HEK293 (cell line): ENCODE results near the gene FXYD1.

Experiments
- CTCF ChIA-PET: fragments of 350-600 bp; formaldehyde crosslinking; extraction: SDS; loops from one replicate; lab custom pipeline; 2021; ENCODE audit warnings: antibody characterized with exemption; lab: Yijun Ruan, JAX
- POLR2A ChIA-PET: fragments of 300-600 bp; formaldehyde crosslinking; extraction: SDS; loops from one replicate; lab custom pipeline; 2020; ENCODE audit warnings: antibody characterized with exemption, inconsistent platforms; lab: Yijun Ruan, JAX
- H3K27ac ChIP-seq: fragments of 200-500 bp; sonication (Bioruptor generic); 2 replicates; pipeline ENCODE4 v1.5.1; 2014; ENCODE audit warnings: low read depth, low read length, control low read depth, inconsistent platforms; ENCODE audit errors: extremely low read depth
- H3K36me3 ChIP-seq, 2 experiments: fragments of 200-500 bp in 1 of 2; sonication (Bioruptor generic) in 1 of 2; 1 replicate in 1 of 2; 2 replicates in 1 of 2; pipeline ENCODE4 v1.5.1; 2014 to 2017; ENCODE audit warnings: inconsistent platforms in 2 of 2, low read length in 2 of 2; ENCODE audit not compliant: control insufficient read depth in 2 of 2, insufficient read depth in 1 of 2
- H3K4me1 ChIP-seq: fragments of 200-500 bp; sonication (Bioruptor generic); 2 replicates; pipeline ENCODE4 v1.5.1; 2014; ENCODE audit warnings: mild to moderate bottlenecking, low read length, inconsistent platforms; ENCODE audit not compliant: control insufficient read depth, insufficient read depth
- H3K4me3 ChIP-seq: 2 replicates; pipeline ENCODE4 v1.5.1; 2011; ENCODE audit warnings: low read depth, mild to moderate bottlenecking, control low read depth, low read length, moderate library complexity
- H3K9me3 ChIP-seq: fragments of 200-500 bp; sonication (Bioruptor generic); 2 replicates; pipeline ENCODE4 v1.5.1; 2014; ENCODE audit warnings: low read depth, low read length, inconsistent platforms; ENCODE audit not compliant: control insufficient read depth, insufficient read depth
- BCL11B ChIP-seq: fragments of 450-650 bp; formaldehyde crosslinking; IDR thresholded peaks from 2 replicates; pipeline ENCODE4 v1.5.1; 2016; ENCODE audit warnings: low read depth, missing biosample characterization, missing genetic modification characterization
- IKZF3 ChIP-seq: fragments of 450-650 bp; IDR thresholded peaks from 2 replicates; pipeline ENCODE4 v1.5.0; 2018; ENCODE audit warnings: missing biosample characterization, mild to moderate bottlenecking, missing genetic modification characterization, moderate library complexity
- PBX3 ChIP-seq: sonication (generic); formaldehyde crosslinking; IDR thresholded peaks from 2 replicates; pipeline ENCODE4 v1.8.1; 2022; ENCODE audit warnings: mild to moderate bottlenecking, moderate library complexity, missing genetic modification reagents
- SCRT2 ChIP-seq: fragments of 450-650 bp; formaldehyde crosslinking; IDR thresholded peaks from 2 replicates; pipeline ENCODE4 v1.5.1; 2016; ENCODE audit warnings: missing biosample characterization, missing genetic modification characterization
- SP2 ChIP-seq: fragments of 450-650 bp; formaldehyde crosslinking; IDR thresholded peaks from 2 replicates; pipeline ENCODE4 v1.5.1; 2016; ENCODE audit warnings: missing biosample characterization, missing genetic modification characterization
- ZNF138 ChIP-seq: fragments of 450-650 bp; formaldehyde crosslinking; IDR thresholded peaks from 2 replicates; pipeline ENCODE4 v1.5.1; 2016; ENCODE audit warnings: missing biosample characterization, missing genetic modification characterization, borderline replicate concordance
- ZNF140 ChIP-seq: fragments of 450-650 bp; formaldehyde crosslinking; IDR thresholded peaks from 2 replicates; pipeline ENCODE4 v1.5.1; 2016; ENCODE audit warnings: missing biosample characterization, missing genetic modification characterization
- ZNF23 ChIP-seq: fragments of 450-650 bp; formaldehyde crosslinking; IDR thresholded peaks from 2 replicates; pipeline ENCODE4 v1.5.1; 2016; ENCODE audit warnings: missing biosample characterization, missing genetic modification characterization, borderline replicate concordance
- ZNF266 ChIP-seq: fragments of 450-650 bp; formaldehyde crosslinking; IDR thresholded peaks from 2 replicates; pipeline ENCODE4 v1.5.1; 2016; ENCODE audit warnings: missing biosample characterization, missing genetic modification characterization, low read depth
- ZNF341 ChIP-seq: fragments of 450-650 bp; formaldehyde crosslinking; IDR thresholded peaks from 2 replicates; pipeline ENCODE4; 2016; ENCODE audit warnings: low read depth, missing biosample characterization, missing genetic modification characterization
- ZNF37A ChIP-seq: fragments of 450-650 bp; IDR thresholded peaks from 2 replicates; pipeline ENCODE4 v1.5.1; 2018; ENCODE audit warnings: missing biosample characterization, missing genetic modification characterization
- ZNF433 ChIP-seq: fragments of 450-650 bp; formaldehyde crosslinking; IDR thresholded peaks from 2 replicates; pipeline ENCODE4 v1.5.1; 2016; ENCODE audit warnings: missing biosample characterization, missing genetic modification characterization, low read depth
- ZNF571 ChIP-seq: fragments of 450-650 bp; formaldehyde crosslinking; IDR thresholded peaks from 2 replicates; pipeline ENCODE4 v1.5.0; 2017; ENCODE audit warnings: missing biosample characterization, missing genetic modification characterization
- ZNF747 ChIP-seq: fragments of 450-650 bp; formaldehyde crosslinking; IDR thresholded peaks from 2 replicates; pipeline ENCODE4 v1.5.1; 2016; ENCODE audit warnings: missing biosample characterization, missing genetic modification characterization
- TF ChIP-seq, protein P1 (sequence below): fragments of 450-650 bp; formaldehyde crosslinking; IDR thresholded peaks from 2 replicates; pipeline ENCODE4 v1.5.1; 2016; ENCODE audit warnings: missing biosample characterization, missing genetic modification characterization

FXYD1 gene

GRCh38 chr19:35124098-35125060, 14.2 kb upstream of the FXYD1 start (continued):
- TF ChIP-seq, protein P1, sequence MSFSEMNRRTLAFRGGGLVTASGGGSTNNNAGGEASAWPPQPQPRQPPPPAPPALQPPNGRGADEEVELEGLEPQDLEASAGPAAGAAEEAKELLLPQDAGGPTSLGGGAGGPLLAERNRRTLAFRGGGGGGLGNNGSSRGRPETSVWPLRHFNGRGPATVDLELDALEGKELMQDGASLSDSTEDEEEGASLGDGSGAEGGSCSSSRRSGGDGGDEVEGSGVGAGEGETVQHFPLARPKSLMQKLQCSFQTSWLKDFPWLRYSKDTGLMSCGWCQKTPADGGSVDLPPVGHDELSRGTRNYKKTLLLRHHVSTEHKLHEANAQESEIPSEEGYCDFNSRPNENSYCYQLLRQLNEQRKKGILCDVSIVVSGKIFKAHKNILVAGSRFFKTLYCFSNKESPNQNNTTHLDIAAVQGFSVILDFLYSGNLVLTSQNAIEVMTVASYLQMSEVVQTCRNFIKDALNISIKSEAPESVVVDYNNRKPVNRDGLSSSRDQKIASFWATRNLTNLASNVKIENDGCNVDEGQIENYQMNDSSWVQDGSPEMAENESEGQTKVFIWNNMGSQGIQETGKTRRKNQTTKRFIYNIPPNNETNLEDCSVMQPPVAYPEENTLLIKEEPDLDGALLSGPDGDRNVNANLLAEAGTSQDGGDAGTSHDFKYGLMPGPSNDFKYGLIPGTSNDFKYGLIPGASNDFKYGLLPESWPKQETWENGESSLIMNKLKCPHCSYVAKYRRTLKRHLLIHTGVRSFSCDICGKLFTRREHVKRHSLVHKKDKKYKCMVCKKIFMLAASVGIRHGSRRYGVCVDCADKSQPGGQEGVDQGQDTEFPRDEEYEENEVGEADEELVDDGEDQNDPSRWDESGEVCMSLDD (tag by site-specific recombination): no peak; the same call in 1 of the 2 replicates
- TF ChIP-seq ZNF571 (tag by site-specific recombination): 0 out of 2 replicates have a peak, but pooled peaks have one; percentile 76

DNA sequence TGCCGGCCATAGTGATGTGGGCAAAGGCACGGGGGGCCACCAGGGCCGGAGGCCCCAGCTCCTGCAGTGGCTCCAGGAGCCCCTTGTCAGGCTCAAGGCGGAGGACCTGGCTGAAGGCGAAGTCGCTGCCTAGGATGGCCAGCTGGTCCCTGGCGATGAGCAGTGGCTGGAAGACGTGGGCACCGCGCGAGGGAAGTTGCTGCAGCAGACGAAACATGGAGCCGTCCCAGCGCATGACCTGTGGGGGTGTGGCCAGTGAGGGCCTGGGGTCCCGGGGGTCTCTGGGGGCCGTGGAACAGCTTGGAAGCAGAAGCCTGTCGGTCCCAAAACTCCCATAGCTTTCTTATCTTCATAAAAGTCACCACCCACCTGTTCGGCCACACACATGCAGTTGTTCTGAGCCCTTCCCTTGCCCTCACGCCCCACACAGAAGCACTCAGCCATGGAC, 13.3 kb upstream of the FXYD1 start:
- no peaks in the 10 kb centered on the region for H3K9me3 ChIP-seq
- H3K36me3 ChIP-seq: no peaks in the 10 kb centered on the region
- POLR2A ChIA-PET: interaction anchor here (1.2 to 1.3 kb wide), 3 partner anchors 27 to 74 kb away, joined by 3 to 5 read pairs (median 5); no protein-coding TSS in a partner anchor
- H3K27ac ChIP-seq: peak overlapping the region; percentile 7; the same call in 1 of the 2 replicates
- TF ChIP-seq ZNF341 (tag by site-specific recombination): no peak
- no peak for TF ChIP-seq PBX3 (CRISPR knock-in tag)
- no peak for TF ChIP-seq ZNF37A (tag by site-specific recombination)
- 0 out of 2 replicates have a peak, but pooled peaks have one; percentile 18 for TF ChIP-seq ZNF433 (tag by site-specific recombination)
- no peak for TF ChIP-seq BCL11B (tag by site-specific recombination)
- no peak for TF ChIP-seq ZNF266 (tag by site-specific recombination)
- TF ChIP-seq IKZF3 (tag by site-specific recombination): no peak
- 0 out of 2 replicates have a peak, but pooled peaks have one; percentile 30 for TF ChIP-seq SCRT2 (tag by site-specific recombination)
- H3K4me1 ChIP-seq: peaks cover 10% of the 10 kb centered on the region
- CTCF ChIA-PET: interaction anchor here (1.0 to 4.8 kb wide), 7 partner anchors 10 to 81 kb away, joined by 4 to 67 read pairs (median 6); partner anchors contain the start of genes FXYD3, FXYD7 and LGI4
- no peak overlapping the region for H3K4me3 ChIP-seq

DNA sequence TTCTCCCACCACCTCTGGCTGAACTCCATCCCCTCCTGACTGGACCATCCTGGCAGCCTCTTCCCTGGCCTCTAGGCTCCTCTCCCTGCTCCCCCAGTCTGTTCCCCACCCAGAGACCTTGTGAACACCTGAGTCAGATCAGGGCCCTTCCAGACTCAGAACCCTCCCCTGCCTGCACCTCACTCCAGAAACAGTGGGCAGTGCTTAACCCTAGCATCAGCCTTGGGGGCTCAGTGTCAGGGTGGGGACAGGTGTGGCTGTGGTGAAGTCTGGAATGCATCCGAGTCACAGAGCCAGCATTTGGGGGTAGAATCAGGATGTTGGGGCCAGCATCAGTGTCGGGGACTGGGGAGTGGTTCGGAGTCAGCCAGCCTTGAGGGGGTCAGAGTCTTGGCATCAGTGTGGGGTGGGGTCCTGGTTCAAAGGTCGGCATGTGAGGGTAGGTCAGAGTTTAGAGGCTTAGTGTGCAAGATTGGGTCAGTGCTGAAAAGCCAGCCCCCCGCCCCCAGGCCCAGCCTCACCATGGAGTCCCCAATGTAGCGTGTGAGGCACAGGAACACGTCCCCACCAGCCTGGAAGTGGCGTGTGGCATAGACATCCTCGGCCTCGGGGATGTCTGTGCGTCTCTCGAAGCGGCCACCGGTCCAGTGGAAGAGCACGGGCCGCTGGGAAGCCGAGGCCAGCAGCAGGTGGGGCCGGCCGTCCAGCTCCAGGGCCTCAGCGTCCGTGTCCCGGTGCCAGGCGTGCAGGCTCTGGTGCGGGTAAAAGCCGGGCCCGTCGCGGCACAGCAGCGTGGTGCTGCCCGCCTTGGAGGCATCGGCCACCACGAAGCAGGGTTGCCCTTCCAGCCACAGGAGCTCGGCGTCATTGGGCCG, 12.6 kb upstream of the FXYD1 start:
- ChIA-PET CTCF (interaction anchor here (0.7 to 4.8 kb wide), 7 partner anchors 10 to 59 kb away, joined by 5 to 67 read pairs (median 29); partner anchors contain the start of genes FXYD3, FXYD7 and LGI4), POLR2A (no interaction called here)
- TF ChIP-seq SP2 (tag by site-specific recombination) (peak; percentile 15; the same call in 1 of the 2 replicates), ZNF140 (tag by site-specific recombination) (no peak), ZNF747 (tag by site-specific recombination) (0 out of 2 replicates have a peak, but pooled peaks have one; percentile 51), ZNF138 (no peak), ZNF23 (no peak)
- no peak overlapping the region for H3K27ac ChIP-seq
- H3K4me1 ChIP-seq: peaks cover 10% of the 10 kb centered on the region
- no peaks in the 10 kb centered on the region for H3K9me3 ChIP-seq
- H3K4me3 ChIP-seq: no peak overlapping the region
- H3K36me3 ChIP-seq: no peaks in the 10 kb centered on the region
